C4-2B (cell line): ENCODE results near the gene POFUT2.

Experiments
- ZFX ChIP-seq: fragments of 450-650 bp; IDR thresholded peaks from 2 replicates; pipeline ENCODE4 v1.6.1; 2017
- TF ChIP-seq, protein P1 (sequence below): fragments of 450-650 bp; conservative IDR thresholded peaks from 2 replicates; pipeline ENCODE4 v1.5.1; 2017; ENCODE audit warnings: mild to moderate bottlenecking

DNA sequence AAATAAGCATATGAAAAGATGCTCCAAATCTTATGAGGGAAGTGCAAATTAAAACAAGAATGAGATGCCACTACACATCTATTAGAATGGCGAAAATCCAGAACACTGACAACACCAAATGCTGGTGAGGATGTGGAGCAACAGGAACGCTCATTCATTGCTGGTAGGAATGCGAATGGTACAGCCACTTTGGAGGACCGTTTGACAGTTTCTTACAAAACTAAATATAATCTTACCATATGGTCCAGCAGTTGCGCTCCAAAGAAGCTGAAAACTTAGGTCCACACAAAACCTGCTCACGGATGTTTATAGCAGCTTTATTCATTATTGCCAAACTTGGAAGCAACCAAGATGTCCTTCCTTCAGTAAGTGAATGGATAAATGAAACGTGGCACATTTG is 50.3 kb downstream of the POFUT2 start:
- TF ChIP-seq, protein P1, sequence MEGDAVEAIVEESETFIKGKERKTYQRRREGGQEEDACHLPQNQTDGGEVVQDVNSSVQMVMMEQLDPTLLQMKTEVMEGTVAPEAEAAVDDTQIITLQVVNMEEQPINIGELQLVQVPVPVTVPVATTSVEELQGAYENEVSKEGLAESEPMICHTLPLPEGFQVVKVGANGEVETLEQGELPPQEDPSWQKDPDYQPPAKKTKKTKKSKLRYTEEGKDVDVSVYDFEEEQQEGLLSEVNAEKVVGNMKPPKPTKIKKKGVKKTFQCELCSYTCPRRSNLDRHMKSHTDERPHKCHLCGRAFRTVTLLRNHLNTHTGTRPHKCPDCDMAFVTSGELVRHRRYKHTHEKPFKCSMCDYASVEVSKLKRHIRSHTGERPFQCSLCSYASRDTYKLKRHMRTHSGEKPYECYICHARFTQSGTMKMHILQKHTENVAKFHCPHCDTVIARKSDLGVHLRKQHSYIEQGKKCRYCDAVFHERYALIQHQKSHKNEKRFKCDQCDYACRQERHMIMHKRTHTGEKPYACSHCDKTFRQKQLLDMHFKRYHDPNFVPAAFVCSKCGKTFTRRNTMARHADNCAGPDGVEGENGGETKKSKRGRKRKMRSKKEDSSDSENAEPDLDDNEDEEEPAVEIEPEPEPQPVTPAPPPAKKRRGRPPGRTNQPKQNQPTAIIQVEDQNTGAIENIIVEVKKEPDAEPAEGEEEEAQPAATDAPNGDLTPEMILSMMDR: no peak
- TF ChIP-seq ZFX: no peak
